ENCODE measurements around the gene SPINDOC. TPM values are rescaled to one million over a fixed set of nuclear protein-coding genes. Genes with fewer than 3 reads are reported as not detected.

The SPINDOC gene
- 10 to 100 TPM; 29.3 to 29.5 TPM for total RNA-seq

- H3K27me3 Mint-ChIP-seq = peaks cover 6% of the 10 kb centered on the region
Measured at GRCh38 chr11:63813035-63813562, at the start of gene SPINDOC. Gene SPINDOC (plus strand): TSS chr11:63813456. CDS start chr11:63813687, 231 bp downstream.

GRCh38 chr11:63763496-63764339 is 49.5 kb upstream of the SPINDOC start:
- no peaks in the 10 kb centered on the region for H3K36me3 Mint-ChIP-seq
- no peaks in the 10 kb centered on the region for H3K9me3 Mint-ChIP-seq
- H3K27ac Mint-ChIP-seq = no peak overlapping the region
- no peaks in the 10 kb centered on the region for H3K27me3 Mint-ChIP-seq
- H3K4me1 Mint-ChIP-seq = peaks cover 9% of the 10 kb centered on the region
- no peak overlapping the region for H3K4me3 Mint-ChIP-seq
- no peak for DNase-seq

More at GRCh38 chr11:63813035-63813562, at the start of gene SPINDOC:
- peak; percentile 84 for DNase-seq
- Mint-ChIP-seq H3K36me3 (peaks cover 22% of the 10 kb centered on the region), H3K4me1 (peaks cover 18% of the 10 kb centered on the region), H3K4me3 (peak within 1 kb of the TSS; percentile 83), H3K9me3 (no peaks in the 10 kb centered on the region), H3K27ac (no peak within 1 kb of the TSS)

GRCh38 chr11:63764340-63764678 is 48.9 kb upstream of the SPINDOC start:
- Mint-ChIP-seq H3K27me3 (no peaks in the 10 kb centered on the region), H3K27ac (no peak overlapping the region), H3K36me3 (no peaks in the 10 kb centered on the region), H3K4me3 (no peak overlapping the region), H3K4me1 (peaks cover 9% of the 10 kb centered on the region), H3K9me3 (no peaks in the 10 kb centered on the region)
- DNase-seq = no peak

- Mint-ChIP-seq H3K9me3 (no peaks in the 10 kb centered on the region), H3K27me3 (peaks cover under 1% of the 10 kb centered on the region), H3K36me3 (no peaks in the 10 kb centered on the region), H3K4me3 (no peak overlapping the region), H3K4me1 (peaks cover 10% of the 10 kb centered on the region), H3K27ac (no peak overlapping the region)
- DNase-seq = no peak
Measured at GRCh38 chr11:63764679-63765647, 48.3 kb upstream of the SPINDOC start.

GRCh38 chr11:63765688-63766241 is 47.5 kb upstream of the SPINDOC start:
- peaks cover 6% of the 10 kb centered on the region for H3K27me3 Mint-ChIP-seq
- H3K36me3 Mint-ChIP-seq = no peaks in the 10 kb centered on the region
- H3K4me3 Mint-ChIP-seq = no peak overlapping the region
- H3K4me1 Mint-ChIP-seq = peaks cover 17% of the 10 kb centered on the region
- H3K9me3 Mint-ChIP-seq = no peaks in the 10 kb centered on the region
- no peak for DNase-seq
- no peak overlapping the region for H3K27ac Mint-ChIP-seq

GRCh38 chr11:63766531-63767235 is 46.6 kb upstream of the SPINDOC start:
- H3K27ac Mint-ChIP-seq = no peak overlapping the region
- DNase-seq = no peak
- H3K27me3 Mint-ChIP-seq = peaks cover 13% of the 10 kb centered on the region
- H3K36me3 Mint-ChIP-seq = no peaks in the 10 kb centered on the region
- no peaks in the 10 kb centered on the region for H3K9me3 Mint-ChIP-seq
- H3K4me3 Mint-ChIP-seq = peak overlapping the region; percentile 89
- H3K4me1 Mint-ChIP-seq = peaks cover 22% of the 10 kb centered on the region

- no peak for DNase-seq
- Mint-ChIP-seq H3K4me3 (peak overlapping the region; percentile 89), H3K9me3 (no peaks in the 10 kb centered on the region), H3K27me3 (peaks cover 14% of the 10 kb centered on the region), H3K36me3 (no peaks in the 10 kb centered on the region), H3K4me1 (peaks cover 22% of the 10 kb centered on the region), H3K27ac (peak overlapping the region; percentile 82)
Measured at GRCh38 chr11:63767267-63767564, 46.0 kb upstream of the SPINDOC start.

GRCh38 chr11:63767565-63768236 is 45.6 kb upstream of the SPINDOC start:
- H3K4me1 Mint-ChIP-seq = peaks cover 22% of the 10 kb centered on the region

GRCh38 chr11:63768237-63769041 is 44.8 kb upstream of the SPINDOC start, which contains the start of gene ZFTA:
Gene ZFTA (minus strand): TSS chr11:63768775. CDS start chr11:63768622, 153 bp downstream.
- Mint-ChIP-seq H3K27ac (peak within 1 kb of the TSS; percentile 82), H3K9me3 (no peaks in the 10 kb centered on the region), H3K4me3 (peak within 1 kb of the TSS; percentile 89), H3K36me3 (no peaks in the 10 kb centered on the region), H3K27me3 (peaks cover 14% of the 10 kb centered on the region), H3K4me1 (peaks cover 22% of the 10 kb centered on the region)
- peak; percentile 79 for DNase-seq

More at GRCh38 chr11:63767565-63768236, 45.6 kb upstream of the SPINDOC start:
- Mint-ChIP-seq H3K36me3 (no peaks in the 10 kb centered on the region), H3K4me3 (peak overlapping the region; percentile 89), H3K27ac (peak overlapping the region; percentile 82), H3K9me3 (no peaks in the 10 kb centered on the region), H3K27me3 (peaks cover 14% of the 10 kb centered on the region)
- DNase-seq = peak; percentile 18

- Mint-ChIP-seq H3K9me3 (no peaks in the 10 kb centered on the region), H3K4me3 (peak overlapping the region; percentile 50), H3K4me1 (peaks cover 22% of the 10 kb centered on the region), H3K36me3 (no peaks in the 10 kb centered on the region), H3K27me3 (peaks cover 14% of the 10 kb centered on the region), H3K27ac (no peak overlapping the region)
- peak; percentile 61 for DNase-seq
Measured at GRCh38 chr11:63769042-63769713, 44.1 kb upstream of the SPINDOC start.

- H3K4me3 Mint-ChIP-seq = peak overlapping the region; percentile 53
- H3K27ac Mint-ChIP-seq = no peak overlapping the region
- peaks cover 14% of the 10 kb centered on the region for H3K27me3 Mint-ChIP-seq
- no peak for DNase-seq
- no peaks in the 10 kb centered on the region for H3K36me3 Mint-ChIP-seq
- peaks cover 22% of the 10 kb centered on the region for H3K4me1 Mint-ChIP-seq
- no peaks in the 10 kb centered on the region for H3K9me3 Mint-ChIP-seq
Measured at GRCh38 chr11:63769714-63770455, 43.4 kb upstream of the SPINDOC start.

- Mint-ChIP-seq H3K9me3 (no peaks in the 10 kb centered on the region), H3K27ac (no peak overlapping the region), H3K4me1 (peaks cover 22% of the 10 kb centered on the region), H3K27me3 (peaks cover 14% of the 10 kb centered on the region), H3K4me3 (no peak overlapping the region), H3K36me3 (no peaks in the 10 kb centered on the region)
- DNase-seq = no peak
Measured at GRCh38 chr11:63770763-63771162, 42.5 kb upstream of the SPINDOC start.
